ENCODE measurements around the gene ZNF563. TPM values are rescaled to one million over a fixed set of nuclear protein-coding genes. Genes with fewer than 3 reads are reported as not detected.

The ZNF563 gene
- total and polyA plus RNA-seq, 2 of the 8 experiments (the other 6 are each of a cell fraction or from before 2014, with no cell fraction given): 0.91 to 2.3 TPM

- TF ChIP-seq FOSL1 (IDR thresholded peaks at IDR 0.05; ENCODE audit: insufficient read depth, low read depth, low read length) (no peak), CREB1 (IDR thresholded peaks at IDR 0.05) (no peak), SP2 (IDR thresholded peaks at IDR 0.05; ENCODE audit: low read length) (no peak), CHD2 (IDR thresholded peaks at IDR 0.05; ENCODE audit: low read length) (no peak), PHF8 (conservative IDR thresholded peaks at IDR 0.05; ENCODE audit: low read depth, low read length) (no peak), GTF2F1 (IDR thresholded peaks at IDR 0.05; ENCODE audit: borderline replicate concordance, low read depth, low read length) (no peak), KDM5A (IDR thresholded peaks at IDR 0.05; ENCODE audit: low read length) (no peak), CHD7 (IDR thresholded peaks at IDR 0.05; ENCODE audit: insufficient replicate concordance, low read length) (no peak)
These were observed 38.2 kb downstream of the ZNF563 start (continued) for GRCh38 chr19:12295191-12295590.
